Stimulated activated CD8-positive, alpha-beta memory T cell treated with anti-CD3 and anti-CD28 coated beads, Interleukin-4, amount 100 ng/mL, for 48 hours (primary cell): Measurements from ENCODE around the gene SGMS1.

Experiments
- DNase-seq: peaks from one replicate; pipeline ENCODE4 v3.0.0-alpha.2; 2020

The SGMS1 gene

DNA sequence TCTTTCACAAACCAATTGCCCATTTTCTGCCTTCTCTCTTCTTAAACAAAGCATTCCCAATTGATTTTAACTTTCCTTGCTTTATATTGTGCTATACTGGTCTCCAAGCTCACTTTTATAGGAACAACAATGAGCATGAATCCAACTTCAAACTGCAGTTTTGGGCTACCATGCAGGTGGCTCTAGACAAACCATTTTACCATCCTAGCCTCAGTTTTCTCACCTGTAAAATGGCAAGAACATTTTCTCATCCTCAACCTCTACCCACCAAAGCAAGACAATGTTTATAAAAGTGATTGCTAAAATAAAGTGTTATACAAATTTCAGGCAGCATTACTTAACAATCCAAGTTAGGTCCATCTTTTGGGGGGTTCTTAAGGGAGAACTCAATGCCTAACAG is 305.6 kb downstream of the SGMS1 start:
- DNase-seq = no peak

DNA sequence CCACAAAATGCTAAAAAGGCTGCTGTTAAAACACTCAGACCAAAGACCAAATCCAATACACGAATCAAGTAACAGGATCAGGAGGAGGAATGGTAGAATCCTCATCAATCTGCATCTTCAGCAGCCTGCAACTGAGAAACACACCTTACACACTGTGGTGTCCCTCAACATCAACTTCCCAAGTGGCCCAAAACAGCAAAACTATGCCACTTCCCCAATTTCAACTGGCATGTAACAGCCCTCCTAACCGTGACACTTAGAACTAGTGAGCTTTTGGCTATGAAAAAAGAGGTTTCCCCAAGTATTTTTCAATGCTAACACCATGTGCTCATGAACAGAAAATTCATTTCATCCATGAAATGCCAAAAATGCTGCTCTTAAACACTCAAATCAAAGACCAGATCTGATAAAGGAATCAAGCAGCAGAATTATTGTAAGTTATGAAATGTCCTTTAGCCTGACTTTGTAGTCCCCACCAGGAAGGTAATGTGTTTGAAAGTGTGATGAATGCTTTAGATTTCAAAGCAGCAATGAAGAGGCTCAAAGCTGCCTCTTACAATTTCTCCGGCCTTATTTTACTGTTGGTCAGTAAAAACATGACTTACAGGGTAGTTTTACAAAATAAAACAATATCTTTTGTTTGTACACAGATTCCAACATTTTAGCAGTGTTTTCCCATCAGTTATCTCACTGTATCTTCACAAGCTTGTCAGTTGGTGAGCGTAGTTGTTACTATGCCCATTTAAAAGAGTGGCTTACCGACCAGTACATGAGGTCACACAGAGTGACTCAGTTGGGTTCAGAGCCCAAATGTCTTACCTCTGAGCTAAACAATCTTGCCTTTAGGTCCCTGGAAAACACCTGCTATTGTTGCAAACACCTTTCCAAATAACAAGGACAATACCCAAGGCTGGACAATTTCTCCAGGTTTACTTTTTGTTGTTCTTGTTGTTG is 306.8 kb downstream of the SGMS1 start:
- DNase-seq = no peak

GRCh38 chr10:50316174-50316573 is 307.6 kb downstream of the SGMS1 start:
- DNase-seq = no peak

DNA sequence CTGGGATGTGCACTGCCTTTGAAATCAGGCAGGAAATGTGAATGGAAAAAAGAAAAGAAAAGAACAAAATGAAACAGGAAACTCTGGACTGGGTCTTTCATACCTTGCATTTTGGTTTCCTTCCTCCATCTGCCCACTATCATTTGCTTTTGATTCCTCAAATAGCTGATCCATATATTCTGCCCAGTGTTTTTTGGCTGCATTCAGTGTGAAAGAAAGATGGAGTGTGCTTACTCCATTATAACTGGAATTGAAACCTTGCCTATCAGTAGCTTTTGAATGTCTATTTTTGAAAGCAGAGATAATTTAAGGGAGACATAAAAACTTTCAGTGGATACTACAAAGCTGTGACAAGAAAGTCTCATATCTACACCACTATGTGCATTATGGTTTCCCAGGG is 308.3 kb downstream of the SGMS1 start:
- no peak for DNase-seq

- no peak for DNase-seq
Measured at GRCh38 chr10:50314169-50315071, 309.3 kb downstream of the SGMS1 start.

GRCh38 chr10:50312464-50313437 is 311.0 kb downstream of the SGMS1 start:
- DNase-seq = no peak

DNA sequence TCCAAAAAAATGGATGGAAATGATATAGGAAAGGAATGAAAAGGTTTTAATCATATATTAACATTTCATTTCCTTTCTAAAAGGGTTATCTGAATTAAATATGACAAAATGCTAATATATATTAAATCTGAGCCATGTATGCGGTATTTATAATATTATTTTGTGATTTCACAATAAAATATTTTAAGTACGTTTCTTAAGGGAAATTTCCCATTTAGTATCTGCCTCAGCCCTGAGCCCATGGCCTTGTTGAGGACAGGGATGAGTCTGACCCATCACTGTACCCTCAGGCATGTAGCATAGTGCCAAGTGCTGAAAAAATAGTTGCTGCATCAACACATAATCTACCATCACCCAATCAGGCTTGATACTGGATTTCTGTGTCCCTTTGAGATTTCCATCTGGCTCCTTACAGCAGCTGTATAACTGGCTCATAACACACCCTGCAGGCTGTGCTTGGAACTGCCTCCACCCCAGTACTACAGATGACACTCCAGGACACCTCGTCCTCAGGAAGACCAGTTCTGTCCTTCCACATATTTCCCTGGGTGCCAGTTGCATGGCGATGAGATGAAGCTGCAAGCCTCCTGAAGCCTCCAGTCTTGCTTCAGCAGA is 313.1 kb downstream of the SGMS1 start:
- peak; percentile 57 for DNase-seq

- no peak for DNase-seq
Measured at GRCh38 chr10:50309342-50309741, 314.4 kb downstream of the SGMS1 start.

GRCh38 chr10:50304660-50305059 is 319.1 kb downstream of the SGMS1 start:
- DNase-seq = no peak

GRCh38 chr10:50299948-50300669 is 323.6 kb downstream of the SGMS1 start:
- DNase-seq = no peak

- DNase-seq = no peak
Measured at GRCh38 chr10:50295367-50295766, 328.4 kb downstream of the SGMS1 start.

DNA sequence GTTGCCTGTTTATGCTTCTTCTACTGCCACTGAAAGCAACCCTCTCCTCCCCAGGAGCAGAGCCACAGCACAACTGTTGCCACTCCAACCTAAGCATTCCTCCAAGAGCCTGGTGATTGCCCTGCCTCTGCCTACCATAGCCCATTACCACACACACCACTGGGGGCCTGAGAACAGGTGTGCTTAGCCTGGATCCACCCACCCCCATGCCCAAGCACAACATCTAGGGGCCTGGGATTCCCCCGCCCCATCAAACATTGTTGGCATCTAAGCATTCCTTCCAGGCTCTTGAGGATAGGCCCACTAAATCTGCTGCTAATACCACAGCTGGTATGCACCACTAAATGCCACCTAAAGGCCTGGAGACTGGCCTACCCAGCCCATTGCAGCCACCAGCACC is 329.2 kb downstream of the SGMS1 start:
- no peak for DNase-seq

DNA sequence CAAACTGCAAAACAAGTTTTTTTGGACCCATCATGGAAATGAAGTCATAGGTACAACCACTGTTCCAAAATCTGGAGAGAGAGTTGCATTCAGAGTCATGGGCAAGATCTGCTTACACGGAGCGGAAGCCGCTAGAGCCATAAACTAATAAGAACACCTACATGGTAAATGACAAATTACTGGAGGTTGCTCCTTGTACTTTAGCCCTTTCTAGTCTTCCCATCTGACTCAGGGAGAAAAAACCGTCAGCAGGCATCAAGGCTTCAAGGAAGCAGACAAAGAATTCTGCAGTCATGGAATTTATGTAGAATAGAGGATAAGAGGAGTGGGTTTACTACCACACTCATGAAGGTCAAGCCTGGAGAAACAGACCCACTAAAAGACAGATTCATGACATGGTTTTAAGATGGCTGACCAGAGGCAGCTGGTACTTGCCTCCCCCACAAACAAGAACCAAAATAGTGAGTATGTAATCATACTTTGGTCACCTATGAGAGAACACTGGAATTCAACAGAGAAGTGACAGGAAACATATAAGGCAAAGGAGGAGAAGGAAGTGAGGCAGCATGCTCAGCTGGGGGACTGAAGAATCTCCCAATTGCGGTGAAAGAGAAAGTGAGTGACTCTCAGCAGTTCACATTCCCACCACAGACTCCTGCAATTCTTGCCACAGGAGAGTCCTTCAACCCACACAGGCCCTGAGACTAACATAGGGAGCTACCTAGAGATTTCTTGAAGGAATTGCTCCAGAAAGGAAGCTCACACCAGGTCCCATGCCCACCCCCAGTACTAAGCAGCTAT is 330.0 kb downstream of the SGMS1 start:
- no peak for DNase-seq

DNA sequence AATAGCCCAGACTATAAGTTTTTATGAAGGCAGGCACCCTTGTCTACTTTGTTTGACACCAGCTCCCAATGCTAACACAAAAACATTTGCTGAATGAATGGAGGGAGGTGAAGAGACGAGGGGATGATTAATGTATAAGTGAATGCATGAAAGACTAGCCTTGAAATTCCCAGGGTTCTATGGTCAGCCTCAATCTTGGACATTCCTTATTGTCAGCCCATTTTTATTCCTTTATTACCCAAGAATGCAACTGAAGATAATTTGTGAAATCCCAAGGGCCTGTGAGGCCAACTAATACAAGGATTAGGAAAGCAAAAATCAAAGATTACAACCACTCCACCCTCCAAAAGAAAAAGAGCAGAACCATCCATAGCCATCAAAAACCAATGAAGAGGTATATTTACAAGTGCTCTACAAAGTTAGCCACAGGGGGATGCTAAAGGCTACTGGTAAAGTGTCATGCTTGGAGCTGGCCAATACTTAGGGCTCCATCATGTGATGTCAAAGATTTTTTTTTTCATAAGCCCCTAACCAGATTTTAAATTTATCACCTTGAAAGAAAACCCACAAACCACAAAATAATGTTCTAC is 332.4 kb downstream of the SGMS1 start:
- no peak for DNase-seq

DNA sequence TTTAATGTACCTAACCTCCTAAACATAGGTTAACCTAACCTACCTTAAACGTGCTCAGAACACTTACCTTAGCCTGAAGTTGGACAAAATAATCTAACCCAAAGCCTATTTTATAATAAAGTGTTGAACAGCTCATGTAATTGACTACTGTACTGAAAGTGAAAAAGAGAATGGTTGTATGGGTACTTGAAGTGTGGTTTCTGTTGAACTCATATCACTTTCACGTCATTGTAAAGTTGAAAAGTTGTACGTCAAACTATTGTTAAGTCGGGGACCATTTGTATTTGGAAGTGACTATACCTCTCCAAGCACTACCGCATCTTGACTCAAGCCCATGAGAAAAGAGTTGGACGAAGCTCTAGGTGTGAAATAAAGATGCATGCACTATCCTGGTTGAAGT is 334.6 kb downstream of the SGMS1 start:
- DNase-seq = no peak

DNA sequence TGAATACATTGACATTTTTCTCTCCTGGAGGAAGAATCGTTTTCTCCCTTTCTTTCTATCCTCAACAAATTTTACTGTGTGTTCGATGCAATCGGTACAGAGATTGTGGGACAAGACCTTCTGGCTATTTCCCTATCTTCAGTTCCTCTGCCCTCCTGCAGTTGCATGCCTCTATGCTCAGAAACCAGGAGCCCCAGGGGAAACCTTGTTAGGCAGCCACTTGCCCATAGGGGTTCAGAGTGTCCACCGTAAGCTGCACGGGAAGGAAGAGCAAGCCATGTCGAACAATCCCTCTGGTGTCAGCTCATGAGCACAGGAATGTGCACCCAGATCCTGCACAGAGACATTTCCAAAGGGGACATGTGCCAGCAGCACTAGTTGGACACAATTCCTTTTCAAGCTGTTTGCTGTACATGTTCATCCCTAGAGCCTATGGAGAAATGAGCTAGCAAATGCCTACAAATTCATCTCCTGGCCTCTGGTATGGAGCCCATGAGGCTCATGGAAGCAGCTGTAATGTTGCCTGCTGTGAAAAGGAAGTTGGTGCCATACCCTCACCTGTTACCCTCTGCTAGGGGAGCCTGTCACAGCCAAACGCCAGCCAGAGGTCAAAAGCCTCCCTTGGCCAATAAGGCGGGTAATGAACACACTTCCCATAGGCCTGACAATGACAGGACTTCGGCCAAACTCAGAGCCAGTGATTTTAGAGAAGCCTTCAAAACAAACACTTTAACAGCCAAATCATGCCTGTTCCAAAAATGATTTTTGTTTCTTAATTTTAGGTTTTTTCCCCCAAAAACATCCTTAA is 336.6 kb downstream of the SGMS1 start:
- no peak for DNase-seq

DNA sequence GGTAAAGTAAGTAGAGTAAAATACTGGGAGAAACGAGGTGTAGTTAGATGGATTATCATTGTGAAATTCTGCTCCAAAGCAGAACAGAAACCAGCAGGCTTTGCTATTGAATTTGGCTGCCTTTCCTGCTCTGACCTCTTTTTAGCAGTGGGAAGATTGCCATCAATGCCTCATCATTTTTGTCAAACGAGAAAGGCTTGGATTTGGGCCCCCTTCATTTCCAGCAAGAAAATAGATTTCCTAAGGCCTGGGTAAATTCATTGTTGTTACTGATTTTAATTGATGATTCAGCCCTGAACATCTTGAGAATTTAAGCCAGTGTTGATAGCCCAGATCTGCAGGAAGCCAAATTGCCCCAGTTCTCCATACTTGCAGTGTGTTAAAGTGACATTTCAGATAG is 337.2 kb downstream of the SGMS1 start:
- DNase-seq = no peak

GRCh38 chr10:50281967-50282522 is 341.7 kb downstream of the SGMS1 start:
- no peak for DNase-seq
